Epithelial cell of esophagus (primary cell): ENCODE measurements around the gene BSDC1.

Experiments
- DNase-seq: peaks from one replicate; pipeline ENCODE4 v3.0.0; 2010; ENCODE audit warnings: low read depth
- H3K4me3 ChIP-seq: 2 replicates; pipeline ENCODE4 v1.5.1; 2011; ENCODE audit warnings: mild to moderate bottlenecking, low read length, control low read depth
- CTCF ChIP-seq: IDR thresholded peaks from 2 replicates; pipeline ENCODE4 v1.5.1; 2011; ENCODE audit warnings: low read depth, mild to moderate bottlenecking, low read length, control low read depth, inconsistent platforms; ENCODE audit not compliant: insufficient read depth; ENCODE audit errors: missing control alignments

BSDC1 gene

GRCh38 chr1:32393136-32393535, 1.1 kb downstream of the BSDC1 start:
- peak; percentile 16 for DNase-seq
- peak overlapping the region; percentile 92 for H3K4me3 ChIP-seq
- no peak for TF ChIP-seq CTCF

GRCh38 chr1:32392325-32392724, 1.9 kb downstream of the BSDC1 start:
- no peak overlapping the region for H3K4me3 ChIP-seq
- no peak for TF ChIP-seq CTCF
- no peak for DNase-seq

- no peak overlapping the region for H3K4me3 ChIP-seq
- no peak for TF ChIP-seq CTCF
- no peak for DNase-seq
Observed at GRCh38 chr1:32390904-32391870, 3.1 kb downstream of the BSDC1 start.

- H3K4me3 ChIP-seq, result no peak overlapping the region
- no peak for DNase-seq
- TF ChIP-seq CTCF, result no peak
Observed at GRCh38 chr1:32388641-32389040, 5.6 kb downstream of the BSDC1 start.

GRCh38 chr1:32386676-32387392, 7.4 kb downstream of the BSDC1 start:
- no peak overlapping the region for H3K4me3 ChIP-seq
- DNase-seq, result no peak
- TF ChIP-seq CTCF, result no peak

- no peak for DNase-seq
- TF ChIP-seq CTCF, result no peak
- no peak overlapping the region for H3K4me3 ChIP-seq
Observed at GRCh38 chr1:32380057-32380456, 14.2 kb downstream of the BSDC1 start.
